A673 (cell line): ENCODE measurements around the gene ABCA5.

Experiments used
- CTCF ChIP-seq: fragments of 300-800, 200-600 bp; sonication (generic); conservative IDR thresholded peaks from 2 replicates; pipeline ENCODE4 v1.5.1; 2017; ENCODE audit warnings: low read depth, mild to moderate bottlenecking, antibody characterized with exemption, low read length, moderate library complexity, mixed read lengths
- EZH2 ChIP-seq: fragments of 200-600 bp; sonication (generic); IDR thresholded peaks from 2 replicates; pipeline ENCODE4 v1.6.1; 2017; ENCODE audit warnings: borderline replicate concordance, low read depth, mild to moderate bottlenecking, mixed read lengths, antibody characterized with exemption, low read length; ENCODE audit not compliant: poor library complexity, severe bottlenecking

- TF ChIP-seq CTCF (no peak), EZH2 (no peak)
These were observed 18.0 kb upstream of the ABCA5 start for GRCh38 chr17:69344939-69345338.
